Stromal cell of bone marrow (primary cell): ENCODE measurements around the gene SH3D19.
A peak's percentile ranks its signal among the peaks of the same experiment; 100 is the strongest.
"Not testable (repeated sequence)": the region's sequence is repeated elsewhere in the genome, so short reads cannot be mapped to it uniquely, and the experiment has no call there.

Experiments
- DNase-seq: peaks from one replicate; pipeline ENCODE4 v3.0.0-alpha.2; 2012; ENCODE audit warnings: low read depth

Gene SH3D19

GRCh38 chr4:151325111-151325948 lies at the start of gene SH3D19:
Gene SH3D19, minus strand, starts transcription at chr4:151325605. Its CDS starts 253 bp downstream, at chr4:151325352.
- no peak for DNase-seq

- peak; percentile 69 for DNase-seq
Measured at GRCh38 chr4:151362404-151363164, 37.2 kb upstream of the SH3D19 start.

GRCh38 chr4:151361966-151362365 lies 36.6 kb upstream of the SH3D19 start:
- DNase-seq: no peak

GRCh38 chr4:151361126-151361525 lies 35.7 kb upstream of the SH3D19 start:
- no peak for DNase-seq

- no peak for DNase-seq
Measured at GRCh38 chr4:151359576-151359975, 34.2 kb upstream of the SH3D19 start.

- no peak for DNase-seq
Measured at GRCh38 chr4:151358266-151358665, 32.9 kb upstream of the SH3D19 start.

GRCh38 chr4:151356510-151356909 lies 31.1 kb upstream of the SH3D19 start:
- peak; percentile 49 for DNase-seq

- DNase-seq: no peak
Measured at GRCh38 chr4:151355155-151355554, 29.8 kb upstream of the SH3D19 start.

- DNase-seq: no peak
Measured at GRCh38 chr4:151347490-151348235, 22.3 kb upstream of the SH3D19 start.

- no peak for DNase-seq
Measured at GRCh38 chr4:151344948-151345347, 19.5 kb upstream of the SH3D19 start.

GRCh38 chr4:151340751-151341385 lies 15.5 kb upstream of the SH3D19 start:
- DNase-seq: no peak

GRCh38 chr4:151339467-151339866 lies 14.1 kb upstream of the SH3D19 start:
- DNase-seq: no peak

- no peak for DNase-seq
Measured at GRCh38 chr4:151331276-151332042, 6.1 kb upstream of the SH3D19 start.

GRCh38 chr4:151329217-151330007 lies 4.0 kb upstream of the SH3D19 start:
- DNase-seq: no peak

- DNase-seq: no peak
Measured at GRCh38 chr4:151325949-151326246, 493 bp upstream of the SH3D19 start.

GRCh38 chr4:151324752-151325110 lies 674 bp downstream of the SH3D19 start:
- peak; percentile 43 for DNase-seq

- no peak for DNase-seq
Measured at GRCh38 chr4:151324124-151324751, 1.2 kb downstream of the SH3D19 start.

- no peak for DNase-seq
Measured at GRCh38 chr4:151323667-151324066, 1.7 kb downstream of the SH3D19 start.

GRCh38 chr4:151322570-151322969 lies 2.8 kb downstream of the SH3D19 start:
- DNase-seq: no peak

- DNase-seq: not testable (repeated sequence)
Measured at GRCh38 chr4:151322161-151322560, 3.2 kb downstream of the SH3D19 start.
